Endothelial cell of umbilical vein (primary cell): Measurements from ENCODE around the gene RBFOX1.

Experiments
- MAX ChIP-seq: IDR thresholded peaks from 2 replicates; pipeline ENCODE4 v1.6.1; 2011; ENCODE audit not compliant: insufficient read depth, insufficient read length
- MYC ChIP-seq: IDR thresholded peaks from one replicate; pipeline ENCODE4 v1.6.1; 2011; ENCODE audit warnings: mild to moderate bottlenecking, low read depth, low read length
- POLR2A ChIP-seq: IDR thresholded peaks from 2 replicates; pipeline ENCODE4 v1.6.1; 2012; ENCODE audit warnings: low read depth, mild to moderate bottlenecking, control low read depth, low read length

- no peak for TF ChIP-seq POLR2A
- no peak for TF ChIP-seq MYC
- TF ChIP-seq MAX, result no peak
Observed at GRCh38 chr16:7380441-7380840, 47.8 kb downstream of the RBFOX1 start.
